HG03460 (cell line): ENCODE measurements around the gene GRK4.

Source experiments
- ATAC-seq: cut with Tn5 transposase; IDR thresholded peaks from one replicate; pipeline ENCODE4 v1.9.1; 2021; ENCODE audit not compliant: unreplicated experiment

Gene GRK4

DNA sequence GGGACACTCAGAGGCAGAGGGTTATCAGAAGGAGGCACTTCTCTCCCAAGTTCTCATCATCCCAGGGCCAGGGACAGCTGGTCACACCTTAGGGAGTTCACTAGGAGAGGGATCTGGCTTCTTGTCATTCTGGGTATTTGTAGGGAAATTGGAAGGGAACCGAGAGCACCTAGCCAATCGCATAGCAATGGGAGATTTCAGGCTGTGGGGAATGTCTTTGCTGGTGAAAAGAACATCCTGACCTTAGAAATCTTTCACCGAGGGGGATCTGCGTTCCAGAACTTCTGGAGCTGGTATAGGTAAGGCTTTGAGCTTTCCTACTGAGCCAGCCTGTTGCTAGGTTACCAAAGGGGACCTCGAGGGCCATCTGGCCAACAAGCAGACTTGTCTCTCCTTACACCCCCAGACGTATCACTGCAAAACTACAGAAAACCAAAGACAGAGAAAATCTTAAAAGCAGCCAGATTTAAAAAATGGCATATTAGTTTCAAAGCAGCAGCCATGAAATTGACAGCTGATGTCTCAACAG, 104.2 kb downstream of the GRK4 start:
- no peak for ATAC-seq

DNA sequence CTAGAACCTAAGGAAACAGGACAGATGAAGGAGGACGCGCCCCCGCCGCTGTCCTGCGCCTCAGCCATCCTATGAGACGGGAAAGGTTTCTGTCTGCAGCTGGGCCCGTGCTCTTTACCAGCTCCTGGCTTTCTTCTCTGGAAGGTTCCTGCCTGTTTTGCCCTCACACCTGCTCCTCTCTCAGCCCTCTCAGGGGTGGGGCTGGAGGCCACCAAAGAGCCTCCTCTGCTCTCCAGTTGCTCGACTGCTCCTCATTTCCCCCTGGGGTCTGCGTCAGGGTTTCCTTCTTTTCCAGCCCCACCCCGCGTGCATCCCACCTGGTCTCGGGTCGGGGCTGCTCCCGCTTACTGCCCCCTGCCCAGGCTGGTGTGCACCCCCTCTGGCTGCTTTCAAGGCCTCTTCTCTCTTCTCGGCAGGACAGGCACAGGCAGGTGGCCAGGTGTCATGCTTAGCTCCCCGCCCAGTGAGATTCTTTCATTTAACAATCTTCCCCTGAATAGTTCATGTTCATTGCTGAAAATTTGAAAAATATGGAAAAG, 106.4 kb downstream of the GRK4 start:
- ATAC-seq = no peak

DNA sequence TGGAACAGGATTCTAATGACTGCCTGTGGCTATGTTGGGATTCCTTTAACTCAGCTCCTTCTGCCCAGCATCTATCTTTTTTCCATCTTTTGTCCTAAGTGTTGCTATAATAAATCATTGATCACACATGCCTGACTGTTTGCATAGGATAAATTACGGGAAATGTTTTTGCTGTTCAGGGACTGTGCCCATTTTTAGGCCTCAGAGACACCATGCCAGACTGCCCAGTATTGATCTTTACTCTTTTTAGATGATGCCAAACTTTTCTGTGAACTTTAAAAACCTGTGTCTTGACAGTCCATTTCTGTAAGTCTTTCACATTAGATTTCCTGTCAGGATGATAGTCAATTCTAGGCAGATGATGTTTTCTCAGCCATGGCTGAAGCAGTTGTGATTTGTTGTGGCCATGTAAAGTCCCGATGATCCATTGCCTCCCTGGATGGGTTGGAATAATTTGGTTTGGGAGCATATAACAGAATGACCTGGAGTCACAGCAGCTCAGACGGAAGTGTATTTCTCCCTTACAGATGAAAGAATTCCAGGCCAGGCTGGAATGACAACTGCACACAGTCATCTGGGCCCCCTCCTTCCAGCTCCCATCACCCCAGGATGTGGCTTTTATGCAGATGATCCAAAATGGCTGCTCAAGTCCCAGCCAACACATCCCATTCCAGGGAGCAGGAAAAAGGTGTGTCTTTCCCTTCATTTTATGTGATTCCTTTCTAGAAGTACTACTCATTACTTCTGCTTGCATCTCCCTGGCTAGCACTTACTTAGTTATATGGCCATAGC, 107.5 kb downstream of the GRK4 start:
- ATAC-seq = no peak

DNA sequence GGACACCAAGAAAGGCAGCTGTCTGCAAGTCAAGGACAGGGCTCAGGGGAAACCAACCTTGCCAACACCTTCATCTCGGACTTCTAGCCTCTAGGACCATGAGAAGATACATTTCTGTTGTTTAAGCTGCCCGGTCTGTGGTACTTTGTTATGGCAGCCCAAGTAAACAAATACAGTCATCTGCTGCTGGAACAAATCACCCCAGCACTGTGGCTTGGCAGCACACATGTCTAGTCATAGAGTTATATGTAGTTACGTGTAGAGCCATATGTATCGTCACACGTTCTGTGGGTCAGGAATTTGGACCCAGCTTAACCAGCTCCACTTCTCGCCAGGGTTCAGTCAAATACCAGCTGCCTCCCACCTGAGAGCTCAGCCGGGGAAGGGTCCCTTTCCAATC, 108.4 kb downstream of the GRK4 start:
- ATAC-seq = no peak

DNA sequence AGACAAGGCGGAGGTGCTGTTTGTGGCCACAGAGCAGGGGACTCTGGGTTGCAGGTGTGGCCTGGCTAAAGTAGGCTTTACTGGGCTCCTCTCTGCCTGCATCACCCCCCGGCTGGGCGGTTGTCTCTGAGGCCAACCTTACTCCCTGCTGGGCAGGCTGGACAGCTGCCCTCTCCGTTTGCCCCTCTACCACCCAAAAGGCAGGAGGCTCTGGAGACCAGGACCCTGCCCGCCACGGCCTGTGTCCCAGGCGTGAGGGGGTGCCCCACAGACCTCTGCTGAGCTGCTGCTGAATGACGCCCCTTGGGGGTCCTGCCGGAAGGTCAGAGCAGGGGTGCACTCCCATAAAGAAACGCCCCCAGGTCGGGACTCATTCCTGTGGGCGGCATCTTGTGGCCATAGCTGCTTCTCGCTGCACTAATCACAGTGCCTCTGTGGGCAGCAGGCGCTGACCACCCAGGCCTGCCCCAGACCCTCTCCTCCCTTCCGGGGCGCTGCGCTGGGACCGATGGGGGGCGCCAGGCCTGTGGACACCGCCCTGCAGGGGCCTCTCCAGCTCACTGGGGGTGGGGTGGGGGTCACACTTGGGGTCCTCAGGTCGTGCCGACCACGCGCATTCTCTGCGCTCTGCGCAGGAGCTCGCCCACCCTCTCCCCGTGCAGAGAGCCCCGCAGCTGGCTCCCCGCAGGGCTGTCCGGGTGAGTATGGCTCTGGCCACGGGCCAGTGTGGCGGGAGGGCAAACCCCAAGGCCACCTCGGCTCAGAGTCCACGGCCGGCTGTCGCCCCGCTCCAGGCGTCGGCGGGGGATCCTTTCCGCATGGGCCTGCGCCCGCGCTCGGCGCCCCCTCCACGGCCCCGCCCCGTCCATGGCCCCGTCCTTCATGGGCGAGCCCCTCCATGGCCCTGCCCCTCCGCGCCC, 110.0 kb downstream of the GRK4 start:
- ATAC-seq = peak; percentile 37

DNA sequence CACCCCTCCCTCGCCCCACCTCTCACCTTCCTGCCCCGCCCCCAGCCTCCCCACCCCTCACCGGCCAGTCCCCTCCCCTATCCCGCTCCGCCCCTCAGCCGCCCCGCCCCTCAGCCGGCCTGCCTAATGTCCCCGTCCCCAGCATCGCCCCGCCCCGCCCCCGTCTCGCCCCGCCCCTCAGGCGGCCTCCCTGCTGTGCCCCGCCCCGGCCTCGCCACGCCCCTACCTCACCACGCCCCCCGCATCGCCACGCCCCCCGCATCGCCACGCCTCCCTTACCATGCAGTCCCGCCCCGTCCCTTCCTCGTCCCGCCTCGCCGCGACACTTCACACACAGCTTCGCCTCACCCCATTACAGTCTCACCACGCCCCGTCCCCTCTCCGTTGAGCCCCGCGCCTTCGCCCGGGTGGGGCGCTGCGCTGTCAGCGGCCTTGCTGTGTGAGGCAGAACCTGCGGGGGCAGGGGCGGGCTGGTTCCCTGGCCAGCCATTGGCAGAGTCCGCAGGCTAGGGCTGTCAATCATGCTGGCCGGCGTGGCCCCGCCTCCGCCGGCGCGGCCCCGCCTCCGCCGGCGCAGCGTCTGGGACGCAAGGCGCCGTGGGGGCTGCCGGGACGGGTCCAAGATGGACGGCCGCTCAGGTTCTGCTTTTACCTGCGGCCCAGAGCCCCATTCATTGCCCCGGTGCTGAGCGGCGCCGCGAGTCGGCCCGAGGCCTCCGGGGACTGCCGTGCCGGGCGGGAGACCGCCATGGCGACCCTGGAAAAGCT, 110.9 kb downstream of the GRK4 start, which contains the start of the genes HTT and HTT-AS:
HTT (plus strand) TSS at position 604 of the 768 bp plus-strand sequence; CDS start at position 749, 145 bp downstream.
HTT-AS (minus strand) TSS at position 461 of the 768 bp plus-strand sequence.
- peak; percentile 64 for ATAC-seq

DNA sequence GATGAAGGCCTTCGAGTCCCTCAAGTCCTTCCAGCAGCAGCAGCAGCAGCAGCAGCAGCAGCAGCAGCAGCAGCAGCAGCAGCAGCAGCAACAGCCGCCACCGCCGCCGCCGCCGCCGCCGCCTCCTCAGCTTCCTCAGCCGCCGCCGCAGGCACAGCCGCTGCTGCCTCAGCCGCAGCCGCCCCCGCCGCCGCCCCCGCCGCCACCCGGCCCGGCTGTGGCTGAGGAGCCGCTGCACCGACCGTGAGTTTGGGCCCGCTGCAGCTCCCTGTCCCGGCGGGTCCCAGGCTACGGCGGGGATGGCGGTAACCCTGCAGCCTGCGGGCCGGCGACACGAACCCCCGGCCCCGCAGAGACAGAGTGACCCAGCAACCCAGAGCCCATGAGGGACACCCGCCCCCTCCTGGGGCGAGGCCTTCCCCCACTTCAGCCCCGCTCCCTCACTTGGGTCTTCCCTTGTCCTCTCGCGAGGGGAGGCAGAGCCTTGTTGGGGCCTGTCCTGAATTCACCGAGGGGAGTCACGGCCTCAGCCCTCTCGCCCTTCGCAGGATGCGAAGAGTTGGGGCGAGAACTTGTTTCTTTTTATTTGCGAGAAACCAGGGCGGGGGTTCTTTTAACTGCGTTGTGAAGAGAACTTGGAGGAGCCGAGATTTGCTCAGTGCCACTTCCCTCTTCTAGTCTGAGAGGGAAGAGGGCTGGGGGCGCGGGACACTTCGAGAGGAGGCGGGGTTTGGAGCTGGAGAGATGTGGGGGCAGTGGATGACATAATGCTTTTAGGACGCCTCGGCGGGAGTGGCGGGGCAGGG, 111.7 kb downstream of the GRK4 start:
- no peak for ATAC-seq

DNA sequence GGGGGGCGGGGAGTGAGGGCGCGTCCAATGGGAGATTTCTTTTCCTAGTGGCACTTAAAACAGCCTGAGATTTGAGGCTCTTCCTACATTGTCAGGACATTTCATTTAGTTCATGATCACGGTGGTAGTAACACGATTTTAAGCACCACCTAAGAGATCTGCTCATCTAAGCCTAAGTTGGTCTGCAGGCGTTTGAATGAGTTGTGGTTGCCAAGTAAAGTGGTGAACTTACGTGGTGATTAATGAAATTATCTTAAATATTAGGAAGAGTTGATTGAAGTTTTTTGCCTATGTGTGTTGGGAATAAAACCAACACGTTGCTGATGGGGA, 112.2 kb downstream of the GRK4 start:
- no peak for ATAC-seq

DNA sequence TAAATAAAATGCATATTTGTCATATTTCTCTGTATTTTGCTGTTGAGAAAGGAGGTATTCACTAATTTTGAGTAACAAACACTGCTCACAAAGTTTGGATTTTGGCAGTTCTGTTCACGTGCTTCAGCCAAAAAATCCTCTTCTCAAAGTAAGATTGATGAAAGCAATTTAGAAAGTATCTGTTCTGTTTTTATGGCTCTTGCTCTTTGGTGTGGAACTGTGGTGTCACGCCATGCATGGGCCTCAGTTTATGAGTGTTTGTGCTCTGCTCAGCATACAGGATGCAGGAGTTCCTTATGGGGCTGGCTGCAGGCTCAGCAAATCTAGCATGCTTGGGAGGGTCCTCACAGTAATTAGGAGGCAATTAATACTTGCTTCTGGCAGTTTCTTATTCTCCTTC, 114.4 kb downstream of the GRK4 start:
- peak; percentile 29 for ATAC-seq

DNA sequence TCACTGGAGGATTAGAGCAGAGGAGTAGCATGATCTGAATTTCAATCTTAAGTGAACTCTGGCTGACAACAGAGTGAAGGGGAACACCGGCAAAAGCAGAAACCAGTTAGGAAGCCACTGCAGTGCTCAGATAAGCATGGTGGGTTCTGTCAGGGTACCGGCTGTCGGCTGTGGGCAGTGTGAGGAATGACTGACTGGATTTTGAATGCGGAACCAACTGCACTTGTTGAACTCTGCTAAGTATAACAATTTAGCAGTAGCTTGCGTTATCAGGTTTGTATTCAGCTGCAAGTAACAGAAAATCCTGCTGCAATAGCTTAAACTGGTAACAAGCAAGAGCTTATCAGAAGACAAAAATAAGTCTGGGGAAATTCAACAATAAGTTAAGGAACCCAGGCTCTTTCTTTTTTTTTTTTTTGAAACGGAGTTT, 116.3 kb downstream of the GRK4 start:
- peak; percentile 44 for ATAC-seq

DNA sequence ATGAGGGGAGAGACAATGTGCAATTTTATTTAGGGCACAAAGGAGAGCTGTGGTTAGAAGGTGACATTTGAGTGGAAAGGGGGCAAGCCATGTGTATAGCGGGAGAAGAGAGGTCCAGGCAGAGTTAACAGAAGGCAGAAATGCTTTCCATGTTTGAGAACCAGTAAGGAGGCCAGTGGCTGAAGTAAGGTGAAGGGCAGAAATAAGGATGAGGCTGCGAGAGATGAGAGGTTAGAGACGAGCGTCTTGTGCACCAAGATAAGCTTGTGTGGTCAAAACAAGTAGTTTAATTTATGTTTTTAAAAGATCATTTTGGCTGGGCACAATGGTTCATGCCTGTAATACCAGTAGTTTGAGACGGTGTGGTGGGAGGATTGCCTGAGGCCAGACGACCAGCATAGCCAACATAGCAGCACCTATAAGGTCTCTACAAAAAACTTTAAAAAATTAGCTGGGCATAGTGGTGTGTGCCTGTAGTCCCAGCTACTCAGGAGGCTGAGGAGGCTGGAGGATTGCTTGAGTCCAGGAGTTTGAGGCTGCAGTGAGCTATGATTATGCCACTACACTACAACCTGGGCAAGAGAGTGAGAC, 119.6 kb downstream of the GRK4 start:
- no peak for ATAC-seq

DNA sequence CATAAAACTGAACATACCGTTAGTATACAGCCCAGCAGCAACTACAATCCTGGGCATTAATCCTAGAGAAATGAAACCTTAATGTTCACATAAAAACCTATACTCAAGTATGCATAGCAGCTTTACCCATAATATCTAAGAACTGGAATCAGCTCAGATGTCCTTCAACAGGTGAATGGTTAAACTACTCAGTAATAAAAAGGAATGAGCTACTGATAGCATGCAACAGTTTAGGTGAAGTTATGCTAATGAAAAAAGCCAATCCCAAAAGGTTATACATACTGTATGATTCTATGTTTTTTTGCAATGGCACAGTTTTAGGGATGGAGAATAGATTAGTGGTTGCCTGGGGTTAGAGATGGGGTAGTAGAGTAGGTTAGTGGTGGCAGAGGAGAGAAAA, 120.4 kb downstream of the GRK4 start:
- ATAC-seq = no peak

DNA sequence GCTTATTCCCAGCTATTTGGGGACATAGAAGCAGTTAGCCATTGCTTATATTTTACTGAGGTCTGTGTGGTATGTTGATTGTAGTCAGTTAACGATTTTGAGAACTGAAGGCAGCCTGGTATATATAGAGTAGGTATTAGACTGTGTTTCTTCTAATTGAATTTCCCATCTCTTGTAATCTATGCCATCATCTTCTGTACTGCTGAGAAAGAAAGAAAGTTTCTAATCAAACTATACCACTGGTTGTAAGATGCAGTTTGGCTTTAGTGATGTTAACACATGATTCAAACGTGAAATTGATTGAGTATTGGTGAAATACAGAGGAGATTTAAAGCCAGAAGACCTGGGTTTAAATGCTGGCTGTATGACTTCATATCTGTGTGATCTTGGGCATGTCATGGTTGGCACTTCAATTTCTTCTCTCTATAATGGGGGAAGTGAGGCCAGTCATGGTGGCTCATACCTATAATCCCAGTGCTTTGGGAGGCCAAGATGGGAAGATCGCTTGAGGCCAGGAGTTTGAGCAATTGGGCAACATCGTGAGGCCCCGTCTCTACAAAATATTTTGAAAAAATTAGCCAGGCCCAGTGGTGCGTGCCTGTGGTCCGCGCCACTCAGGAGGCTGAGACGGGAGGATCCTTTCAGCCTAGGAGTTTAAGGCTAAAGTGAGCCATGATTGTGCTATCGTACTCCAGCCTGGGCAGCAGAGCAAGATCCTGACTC, 122.7 kb downstream of the GRK4 start:
- ATAC-seq = no peak

DNA sequence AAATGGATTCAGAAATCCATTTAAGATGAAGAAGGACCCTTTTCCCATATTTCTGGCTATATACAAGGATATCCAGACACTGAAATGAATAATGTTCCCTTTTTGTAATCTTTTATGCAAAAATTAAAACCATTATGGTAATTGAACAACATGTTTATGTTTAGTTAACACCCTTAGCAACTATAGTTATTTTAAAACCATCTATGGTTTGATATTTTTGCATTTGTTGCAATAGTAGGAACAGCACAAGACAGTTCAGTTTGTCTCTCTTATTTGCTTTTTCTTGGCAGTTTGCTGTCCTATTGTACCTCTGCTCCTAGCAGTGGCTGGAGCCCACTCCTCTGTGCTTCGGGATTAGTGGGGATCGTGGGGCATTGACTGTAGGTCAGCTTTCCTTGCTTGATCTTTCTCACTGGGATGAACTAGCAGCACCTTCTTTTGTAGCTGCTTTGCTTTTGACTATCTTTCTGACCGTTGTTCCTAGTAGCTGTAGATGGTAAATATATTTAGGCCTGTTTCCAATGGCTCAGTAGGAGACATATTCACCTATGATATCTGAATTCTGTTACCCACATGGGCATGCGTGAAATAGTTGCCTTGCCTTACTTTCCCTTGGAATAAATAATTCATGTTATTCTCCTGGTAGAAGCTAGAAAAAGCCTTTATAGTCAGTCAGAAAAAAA, 123.9 kb downstream of the GRK4 start:
- no peak for ATAC-seq
